LoVo (cell line): ENCODE data around the gene CPXM1.
"Not testable (repeated sequence)": the region's sequence is repeated elsewhere in the genome, so short reads cannot be mapped to it uniquely, and the experiment has no call there.

Experiments
- DNase-seq: peaks from one replicate; pipeline ENCODE4 v3.0.0-alpha.2; 2016; ENCODE audit warnings: low spot score

The CPXM1 gene

GRCh38 chr20:2800521-2801285 is at the start of gene CPXM1:
Gene CPXM1, minus strand, starts transcription at chr20:2800627. Its CDS starts 55 bp downstream, at chr20:2800572.
- no peak for DNase-seq

GRCh38 chr20:2849529-2849928 is 49.1 kb upstream of the CPXM1 start:
- no peak for DNase-seq

GRCh38 chr20:2847802-2848201 is 47.4 kb upstream of the CPXM1 start:
- DNase-seq: no peak

- DNase-seq: no peak
These were observed 46.3 kb upstream of the CPXM1 start for GRCh38 chr20:2846698-2847097.

GRCh38 chr20:2845607-2846006 is 45.2 kb upstream of the CPXM1 start:
- DNase-seq: no peak

- peak; percentile 23 for DNase-seq
These were observed 40.6 kb upstream of the CPXM1 start for GRCh38 chr20:2840967-2841531.

GRCh38 chr20:2840138-2840966 is 39.9 kb upstream of the CPXM1 start, which contains the start of the genes PCED1A and VPS16:
Gene PCED1A, minus strand, starts transcription at chr20:2840655. Its CDS starts 743 bp downstream, at chr20:2839912.
Gene VPS16, plus strand, starts transcription at chr20:2840745. Its CDS starts 30 bp downstream, at chr20:2840775.
- peak; percentile 86 for DNase-seq

- DNase-seq: no peak
These were observed 39.3 kb upstream of the CPXM1 start for GRCh38 chr20:2839732-2840137.

GRCh38 chr20:2838847-2839671 is 38.6 kb upstream of the CPXM1 start:
- no peak for DNase-seq

- no peak for DNase-seq
These were observed 37.9 kb upstream of the CPXM1 start for GRCh38 chr20:2838170-2838797.

GRCh38 chr20:2837221-2837960 is 37.0 kb upstream of the CPXM1 start:
- no peak for DNase-seq

- no peak for DNase-seq
These were observed 35.6 kb upstream of the CPXM1 start for GRCh38 chr20:2836035-2836434.

GRCh38 chr20:2835331-2835796 is 34.9 kb upstream of the CPXM1 start:
- DNase-seq: no peak

GRCh38 chr20:2834401-2835110 is 34.1 kb upstream of the CPXM1 start:
- no peak for DNase-seq

GRCh38 chr20:2833761-2834160 is 33.3 kb upstream of the CPXM1 start:
- DNase-seq: no peak

GRCh38 chr20:2831206-2831605 is 30.8 kb upstream of the CPXM1 start:
- DNase-seq: not testable (repeated sequence)

- no peak for DNase-seq
These were observed 28.9 kb upstream of the CPXM1 start for GRCh38 chr20:2829376-2829775.

- no peak for DNase-seq
These were observed 26.2 kb upstream of the CPXM1 start for GRCh38 chr20:2826655-2827054.

- DNase-seq: no peak
These were observed 25.3 kb upstream of the CPXM1 start for GRCh38 chr20:2825761-2826160.

- DNase-seq: no peak
These were observed 21.6 kb upstream of the CPXM1 start for GRCh38 chr20:2822073-2822472.
